NCI-H446 treated with DMSO at 0.1 percent for 48 hours (cell line): Measurements from ENCODE around the gene DEXI.
"Not testable (repeated sequence)": the region's sequence is repeated elsewhere in the genome, so short reads cannot be mapped to it uniquely, and the experiment has no call there.

Source experiments
- DNase-seq: peaks from one replicate; lab custom pipeline; 2025; lab: John Stamatoyannopoulos, UW

The DEXI gene

GRCh38 chr16:10968498-10968897 is 26.2 kb upstream of the DEXI start:
- DNase-seq: no peak

GRCh38 chr16:10967986-10968385 is 25.7 kb upstream of the DEXI start:
- no peak for DNase-seq

GRCh38 chr16:10966559-10966958 is 24.3 kb upstream of the DEXI start:
- not testable (repeated sequence) for DNase-seq

- DNase-seq: no peak
These were observed 23.9 kb upstream of the DEXI start for GRCh38 chr16:10966129-10966528.

GRCh38 chr16:10965440-10966061 is 23.3 kb upstream of the DEXI start:
- DNase-seq: no peak

- DNase-seq: no peak
These were observed 22.6 kb upstream of the DEXI start for GRCh38 chr16:10964891-10965326.

GRCh38 chr16:10964039-10964890 is 22.0 kb upstream of the DEXI start:
- no peak for DNase-seq

- no peak for DNase-seq
These were observed 19.0 kb upstream of the DEXI start for GRCh38 chr16:10961231-10961630.

GRCh38 chr16:10959161-10959560 is 16.9 kb upstream of the DEXI start:
- no peak for DNase-seq

GRCh38 chr16:10957771-10958482 is 15.7 kb upstream of the DEXI start:
- no peak for DNase-seq

- no peak for DNase-seq
These were observed 12.6 kb upstream of the DEXI start for GRCh38 chr16:10954903-10955302.

- no peak for DNase-seq
These were observed 8.8 kb upstream of the DEXI start for GRCh38 chr16:10951026-10951425.

- DNase-seq: no peak
These were observed 8.1 kb upstream of the DEXI start for GRCh38 chr16:10950393-10950792.

GRCh38 chr16:10949424-10949970 is 7.2 kb upstream of the DEXI start:
- DNase-seq: no peak

- no peak for DNase-seq
These were observed 5.0 kb upstream of the DEXI start for GRCh38 chr16:10947211-10947787.

- DNase-seq: no peak
These were observed 4.0 kb upstream of the DEXI start for GRCh38 chr16:10946308-10946707.

GRCh38 chr16:10945065-10945787 is 3.0 kb upstream of the DEXI start:
- no peak for DNase-seq

GRCh38 chr16:10944249-10945064 is 2.2 kb upstream of the DEXI start, which contains the start of gene CLEC16A:
TSS of gene CLEC16A (plus strand) at chr16:10944564. CDS start at chr16:10944718, 154 bp downstream.
- DNase-seq: peak; percentile 82

- DNase-seq: no peak
These were observed 741 bp upstream of the DEXI start for GRCh38 chr16:10943064-10943353.

GRCh38 chr16:10941935-10942351 is 325 bp downstream of the DEXI start:
- DNase-seq: not testable (repeated sequence)
